AG04450 (cell line): Measurements from ENCODE around the gene SLC24A3. TPM values are rescaled to one million over a fixed set of nuclear protein-coding genes. Genes with fewer than 3 reads are reported as not detected.

ENCODE experiments used
- CTCF ChIA-PET: fragments of 300-600, 350-600 bp; formaldehyde crosslinking; extraction: SDS; loops from one replicate; lab custom pipeline; 2022; ENCODE audit warnings: antibody characterized with exemption, inconsistent platforms; lab: Charles Lee
- POLR2A ChIA-PET: fragments of 350-600 bp; formaldehyde crosslinking; extraction: SDS; loops from one replicate; lab custom pipeline; 2021; ENCODE audit warnings: antibody characterized with exemption, inconsistent platforms; lab: Yijun Ruan, JAX
- DNase-seq: peaks from one replicate; pipeline ENCODE4 v3.0.0-alpha.2; 2011; ENCODE audit warnings: low read depth, low spot score
- H3K27ac ChIP-seq: one replicate; pipeline ENCODE4 v1.5.1; 2012; ENCODE audit warnings: low read depth, low read length, control low read depth
- H3K27me3 ChIP-seq: one replicate; pipeline ENCODE4 v1.6.0; 2012; ENCODE audit warnings: low read length; ENCODE audit not compliant: control insufficient read depth, insufficient read depth
- H3K4me3 ChIP-seq: 2 replicates; pipeline ENCODE4 v1.5.1; 2011; ENCODE audit warnings: mild to moderate bottlenecking, low read depth, low read length, control low read depth
- H3K9me3 ChIP-seq: 2 replicates; pipeline ENCODE4 v1.5.1; 2012; ENCODE audit warnings: low read length; ENCODE audit not compliant: control insufficient read depth, insufficient read depth
- polyA plus RNA-seq: library from polyadenylated mRNA; depleted of rRNA; stranded (reverse); fragments of >200 nt; gene quantifications from 2 replicates; pipeline ENCODE4 v1.2.3, GENCODE V29; 2011
- TF ChIP-seq, protein P1 (sequence below): IDR thresholded peaks from 2 replicates; pipeline ENCODE4 v1.5.1; 2011; ENCODE audit warnings: low read depth, low read length, control low read depth, inconsistent platforms

SLC24A3 gene
- polyA plus RNA-seq, 1 experiment: not detected

DNA sequence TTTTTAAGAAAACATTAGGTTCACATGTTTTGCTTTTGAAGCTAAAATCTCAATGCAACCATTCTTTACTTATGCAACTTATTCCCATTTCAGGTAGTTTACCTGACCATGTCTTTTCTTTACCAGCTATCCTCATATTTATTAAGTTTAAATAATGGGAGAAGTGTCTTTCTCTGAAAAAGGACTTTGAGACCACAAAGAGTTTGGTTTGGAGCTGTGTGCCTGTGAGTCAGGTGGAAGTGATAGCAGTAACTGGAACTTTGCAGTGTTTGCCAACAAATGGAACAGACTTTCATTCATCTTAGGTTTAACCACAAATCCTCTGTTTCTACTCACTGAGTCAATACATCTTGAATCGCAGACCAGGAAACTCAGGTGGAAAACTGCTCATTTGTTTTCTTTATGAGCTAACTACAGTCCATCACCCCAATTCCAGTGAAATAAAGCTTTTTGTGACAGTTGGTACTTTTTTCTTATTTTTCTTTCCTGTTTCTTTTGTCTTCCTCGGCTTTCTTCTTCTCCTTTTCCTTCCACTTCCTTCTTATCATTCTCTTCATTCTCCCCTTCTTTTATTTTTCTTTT, 397.3 kb downstream of the SLC24A3 start:
- CTCF ChIA-PET: interaction anchor here (0.7 kb wide), 1 partner anchor 1132 kb away, joined by 3 read pairs; no protein-coding TSS in a partner anchor

DNA sequence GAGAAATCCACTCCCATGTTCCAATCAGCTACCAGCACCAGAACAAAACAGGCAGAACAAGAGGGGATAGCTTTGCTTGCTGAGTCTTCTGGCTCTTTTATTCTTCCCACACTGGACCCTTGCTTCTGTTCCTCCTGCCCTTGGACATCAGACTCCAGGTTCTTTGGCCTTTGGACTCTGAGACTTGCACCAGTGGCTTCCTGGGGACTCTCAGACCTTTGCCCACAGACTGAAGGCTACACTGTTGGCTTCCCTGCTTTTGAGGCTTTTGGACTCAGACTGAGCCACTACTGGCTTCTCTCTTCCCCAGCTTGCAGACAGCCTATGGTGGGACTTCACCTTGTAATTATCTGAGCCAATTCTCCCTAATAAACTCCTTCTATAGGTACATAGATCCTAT, 403.2 kb downstream of the SLC24A3 start:
- H3K27me3 ChIP-seq: no peaks in the 10 kb centered on the region
- H3K4me3 ChIP-seq: no peak overlapping the region
- H3K9me3 ChIP-seq: no peaks in the 10 kb centered on the region
- ChIA-PET CTCF (no interaction called here), POLR2A (no interaction called here)
- TF ChIP-seq, protein P1, sequence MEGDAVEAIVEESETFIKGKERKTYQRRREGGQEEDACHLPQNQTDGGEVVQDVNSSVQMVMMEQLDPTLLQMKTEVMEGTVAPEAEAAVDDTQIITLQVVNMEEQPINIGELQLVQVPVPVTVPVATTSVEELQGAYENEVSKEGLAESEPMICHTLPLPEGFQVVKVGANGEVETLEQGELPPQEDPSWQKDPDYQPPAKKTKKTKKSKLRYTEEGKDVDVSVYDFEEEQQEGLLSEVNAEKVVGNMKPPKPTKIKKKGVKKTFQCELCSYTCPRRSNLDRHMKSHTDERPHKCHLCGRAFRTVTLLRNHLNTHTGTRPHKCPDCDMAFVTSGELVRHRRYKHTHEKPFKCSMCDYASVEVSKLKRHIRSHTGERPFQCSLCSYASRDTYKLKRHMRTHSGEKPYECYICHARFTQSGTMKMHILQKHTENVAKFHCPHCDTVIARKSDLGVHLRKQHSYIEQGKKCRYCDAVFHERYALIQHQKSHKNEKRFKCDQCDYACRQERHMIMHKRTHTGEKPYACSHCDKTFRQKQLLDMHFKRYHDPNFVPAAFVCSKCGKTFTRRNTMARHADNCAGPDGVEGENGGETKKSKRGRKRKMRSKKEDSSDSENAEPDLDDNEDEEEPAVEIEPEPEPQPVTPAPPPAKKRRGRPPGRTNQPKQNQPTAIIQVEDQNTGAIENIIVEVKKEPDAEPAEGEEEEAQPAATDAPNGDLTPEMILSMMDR: no peak
- H3K27ac ChIP-seq: no peak overlapping the region
- DNase-seq: no peak

More for the DNA sequence above, 397.3 kb downstream of the SLC24A3 start:
- Histone ChIP-seq H3K27ac (no peak overlapping the region), H3K27me3 (no peaks in the 10 kb centered on the region), H3K9me3 (no peaks in the 10 kb centered on the region), H3K4me3 (no peak overlapping the region)
- POLR2A ChIA-PET: no interaction called here
- TF ChIP-seq, protein P1: no peak
- DNase-seq: no peak

DNA sequence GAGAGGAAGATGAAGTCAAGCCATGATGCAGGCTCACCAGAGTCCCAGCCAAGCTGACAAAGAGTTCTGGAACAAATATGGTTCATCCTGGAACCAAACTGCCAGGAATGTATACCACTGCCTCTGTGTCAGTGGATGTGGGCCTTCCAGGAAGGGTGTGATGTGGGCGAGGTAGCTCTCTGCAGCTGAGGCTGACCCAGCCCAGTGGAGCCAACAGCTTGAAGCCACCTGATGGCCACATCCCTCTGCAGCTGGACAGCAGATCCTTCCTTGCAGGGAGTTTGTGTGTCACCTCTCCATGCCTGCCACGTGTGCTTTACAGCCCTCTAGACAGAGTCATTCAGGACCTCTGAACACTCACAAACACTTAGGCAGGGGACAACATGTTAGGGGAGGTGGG, 403.6 kb downstream of the SLC24A3 start:
- DNase-seq: no peak
- no peaks in the 10 kb centered on the region for H3K9me3 ChIP-seq
- TF ChIP-seq, protein P1: no peak
- CTCF ChIA-PET: no interaction called here
- POLR2A ChIA-PET: no interaction called here
- no peaks in the 10 kb centered on the region for H3K27me3 ChIP-seq
- no peak overlapping the region for H3K27ac ChIP-seq
- H3K4me3 ChIP-seq: no peak overlapping the region

DNA sequence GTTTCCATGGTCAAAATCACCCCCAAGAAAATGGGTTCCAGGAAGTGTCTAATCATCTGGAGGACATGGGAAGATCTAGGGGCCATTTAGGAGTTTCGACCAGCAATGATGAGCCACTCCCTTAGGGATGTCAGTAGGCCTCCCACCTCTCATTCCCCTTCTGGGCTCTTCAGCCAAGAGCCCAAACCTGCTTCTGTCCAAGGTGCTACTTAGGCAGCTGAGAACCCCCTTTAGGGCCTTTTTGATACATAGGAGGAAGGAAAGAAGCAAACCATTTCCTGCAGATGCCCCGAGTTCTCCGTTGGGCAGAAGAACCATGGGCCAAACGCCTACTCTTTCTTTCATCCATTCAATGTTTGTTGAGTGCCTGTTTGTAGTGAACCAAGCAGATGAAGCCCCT, 404.2 kb downstream of the SLC24A3 start:
- no peak for DNase-seq
- ChIA-PET CTCF (no interaction called here), POLR2A (no interaction called here)
- Histone ChIP-seq H3K27me3 (no peaks in the 10 kb centered on the region), H3K27ac (no peak overlapping the region), H3K9me3 (no peaks in the 10 kb centered on the region), H3K4me3 (no peak overlapping the region)
- TF ChIP-seq, protein P1: no peak

DNA sequence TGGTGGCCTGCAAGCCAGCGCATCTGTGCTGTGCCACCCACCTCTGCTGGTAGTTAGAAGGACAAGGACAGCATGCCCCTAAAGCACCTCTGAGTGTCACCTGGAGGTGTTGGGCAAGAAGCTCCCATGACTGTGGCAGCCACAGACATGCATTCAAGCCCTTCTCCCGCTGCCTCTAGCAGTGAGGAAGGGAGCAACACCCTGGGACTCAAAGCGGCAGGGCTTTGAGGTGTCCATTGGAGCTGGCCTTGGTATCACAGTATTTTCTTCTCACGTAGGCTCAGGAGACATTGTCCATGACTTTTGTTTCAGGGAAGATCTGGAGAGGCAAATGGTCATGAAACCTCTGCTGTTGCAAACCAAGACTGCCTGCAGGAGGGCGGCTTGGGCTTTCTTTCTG, 404.8 kb downstream of the SLC24A3 start:
- Histone ChIP-seq H3K27ac (no peak overlapping the region), H3K9me3 (no peaks in the 10 kb centered on the region), H3K27me3 (no peaks in the 10 kb centered on the region), H3K4me3 (no peak overlapping the region)
- DNase-seq: no peak
- CTCF ChIA-PET: no interaction called here
- TF ChIP-seq, protein P1: no peak
- POLR2A ChIA-PET: no interaction called here
